HG03378 (cell line): Measurements from ENCODE around the gene CYBA.
A peak's percentile ranks its signal among the peaks of the same experiment; 100 is the strongest.

ENCODE experiments used
- ATAC-seq: cut with Tn5 transposase; IDR thresholded peaks from one replicate; pipeline ENCODE4 v1.9.1; 2021; ENCODE audit warnings: mild to moderate bottlenecking, moderate library complexity; ENCODE audit not compliant: unreplicated experiment

CYBA gene

GRCh38 chr16:88650749-88651275 lies at the start of gene CYBA:
Gene CYBA (minus strand): TSS chr16:88651053. CDS start chr16:88651013, 40 bp downstream.
- peak; percentile 43 for ATAC-seq

- ATAC-seq: no peak
Observed at GRCh38 chr16:88700322-88700635, 49.4 kb upstream of the CYBA start.

- no peak for ATAC-seq
Observed at GRCh38 chr16:88699180-88699579, 48.3 kb upstream of the CYBA start.

GRCh38 chr16:88698646-88699045 lies 47.8 kb upstream of the CYBA start:
- ATAC-seq: no peak

GRCh38 chr16:88697831-88698615 lies 47.2 kb upstream of the CYBA start:
- ATAC-seq: no peak

GRCh38 chr16:88697116-88697830 lies 46.4 kb upstream of the CYBA start:
- ATAC-seq: no peak

GRCh38 chr16:88696441-88696840 lies 45.6 kb upstream of the CYBA start:
- ATAC-seq: no peak

GRCh38 chr16:88695753-88696152 lies 44.9 kb upstream of the CYBA start:
- ATAC-seq: no peak

- no peak for ATAC-seq
Observed at GRCh38 chr16:88695218-88695617, 44.4 kb upstream of the CYBA start.

GRCh38 chr16:88694221-88695087 lies 43.6 kb upstream of the CYBA start:
- ATAC-seq: no peak

- ATAC-seq: no peak
Observed at GRCh38 chr16:88693420-88694177, 42.7 kb upstream of the CYBA start.

GRCh38 chr16:88692861-88693260 lies 42.0 kb upstream of the CYBA start:
- no peak for ATAC-seq

- ATAC-seq: no peak
Observed at GRCh38 chr16:88691924-88692560, 41.2 kb upstream of the CYBA start.

GRCh38 chr16:88691129-88691813 lies 40.4 kb upstream of the CYBA start:
- no peak for ATAC-seq

- no peak for ATAC-seq
Observed at GRCh38 chr16:88690341-88691128, 39.7 kb upstream of the CYBA start.

- no peak for ATAC-seq
Observed at GRCh38 chr16:88688013-88688778, 37.3 kb upstream of the CYBA start.

GRCh38 chr16:88687676-88688012 lies 36.8 kb upstream of the CYBA start:
- no peak for ATAC-seq

GRCh38 chr16:88687254-88687576 lies 36.4 kb upstream of the CYBA start:
- no peak for ATAC-seq
